NCI-H1694 treated with DMSO at 0.1 percent for 48 hours (cell line): ENCODE data around the gene TBX19.

ENCODE experiments used
- DNase-seq: peaks from one replicate; lab custom pipeline; 2025; lab: John Stamatoyannopoulos, UW

Gene TBX19

GRCh38 chr1:168280296-168280927, at the start of gene TBX19:
Gene TBX19, plus strand, starts transcription at chr1:168280877. Its CDS starts 214 bp downstream, at chr1:168281091.
- no peak for DNase-seq

- peak; percentile 52 for DNase-seq
These were observed 45.7 kb upstream of the TBX19 start for GRCh38 chr1:168234846-168235547.

- DNase-seq = no peak
These were observed 45.2 kb upstream of the TBX19 start for GRCh38 chr1:168235548-168235885.

- DNase-seq = no peak
These were observed 44.7 kb upstream of the TBX19 start for GRCh38 chr1:168235937-168236336.

- no peak for DNase-seq
These were observed 43.7 kb upstream of the TBX19 start for GRCh38 chr1:168236836-168237611.

GRCh38 chr1:168243198-168243597, 37.5 kb upstream of the TBX19 start:
- no peak for DNase-seq

GRCh38 chr1:168243636-168244212, 37.0 kb upstream of the TBX19 start:
- DNase-seq = no peak

- no peak for DNase-seq
These were observed 35.6 kb upstream of the TBX19 start for GRCh38 chr1:168245042-168245441.

- no peak for DNase-seq
These were observed 34.2 kb upstream of the TBX19 start for GRCh38 chr1:168246506-168246905.

GRCh38 chr1:168252204-168252733, 28.4 kb upstream of the TBX19 start:
- DNase-seq = no peak

- no peak for DNase-seq
These were observed 24.5 kb upstream of the TBX19 start for GRCh38 chr1:168256164-168256563.

GRCh38 chr1:168257397-168257796, 23.3 kb upstream of the TBX19 start:
- DNase-seq = no peak

GRCh38 chr1:168259567-168259966, 21.1 kb upstream of the TBX19 start:
- DNase-seq = no peak

GRCh38 chr1:168260393-168260792, 20.3 kb upstream of the TBX19 start:
- no peak for DNase-seq

GRCh38 chr1:168261390-168261789, 19.3 kb upstream of the TBX19 start:
- DNase-seq = no peak

- DNase-seq = no peak
These were observed 17.5 kb upstream of the TBX19 start for GRCh38 chr1:168263130-168263529.

- DNase-seq = no peak
These were observed 16.4 kb upstream of the TBX19 start for GRCh38 chr1:168264296-168264695.

- DNase-seq = no peak
These were observed 15.1 kb upstream of the TBX19 start for GRCh38 chr1:168265596-168265995.

GRCh38 chr1:168266644-168267186, 14.0 kb upstream of the TBX19 start:
- DNase-seq = no peak

GRCh38 chr1:168271636-168272035, 9.0 kb upstream of the TBX19 start:
- no peak for DNase-seq

GRCh38 chr1:168273575-168273974, 7.1 kb upstream of the TBX19 start:
- no peak for DNase-seq

- no peak for DNase-seq
These were observed 1.4 kb upstream of the TBX19 start for GRCh38 chr1:168279253-168279652.
